ENCODE data around the gene OR7G3.

OR7G3 gene

GRCh38 chr19:9126900-9127405 is at the start of gene OR7G3:
Gene OR7G3 (minus strand): TSS chr19:9126950. CDS start chr19:9126950, 0 bp downstream.
- no peak for DNase-seq (ENCODE audit: low read depth in 2 of 2)

- DNase-seq (ENCODE audit: low read depth in 2 of 2): no peak
Measured at GRCh38 chr19:9175326-9175725, 48.6 kb upstream of the OR7G3 start.

- no peak for DNase-seq (ENCODE audit: low read depth in 2 of 2)
Measured at GRCh38 chr19:9171393-9171991, 44.7 kb upstream of the OR7G3 start.

- DNase-seq (ENCODE audit: low read depth in 2 of 2): no peak
Measured at GRCh38 chr19:9166846-9167245, 40.1 kb upstream of the OR7G3 start.

- DNase-seq (ENCODE audit: low read depth in 2 of 2): no peak
Measured at GRCh38 chr19:9165261-9165660, 38.5 kb upstream of the OR7G3 start.

- no peak for DNase-seq (ENCODE audit: low read depth in 2 of 2)
Measured at GRCh38 chr19:9161427-9161826, 34.7 kb upstream of the OR7G3 start.

- DNase-seq (ENCODE audit: low read depth in 2 of 2): no peak
Measured at GRCh38 chr19:9159891-9160290, 33.1 kb upstream of the OR7G3 start.

GRCh38 chr19:9156304-9156703 is 29.6 kb upstream of the OR7G3 start:
- no peak for DNase-seq (ENCODE audit: low read depth in 2 of 2)

GRCh38 chr19:9155591-9155990 is 28.8 kb upstream of the OR7G3 start:
- DNase-seq (ENCODE audit: low read depth in 2 of 2): no peak

GRCh38 chr19:9151367-9151766 is 24.6 kb upstream of the OR7G3 start:
- DNase-seq (ENCODE audit: low read depth in 2 of 2): no peak

GRCh38 chr19:9150650-9151049 is 23.9 kb upstream of the OR7G3 start:
- no peak for DNase-seq (ENCODE audit: low read depth in 2 of 2)

GRCh38 chr19:9149997-9150396 is 23.2 kb upstream of the OR7G3 start:
- DNase-seq (ENCODE audit: low read depth in 2 of 2): no peak

- DNase-seq (ENCODE audit: low read depth in 2 of 2): no peak
Measured at GRCh38 chr19:9148697-9149096, 21.9 kb upstream of the OR7G3 start.

GRCh38 chr19:9146882-9147281 is 20.1 kb upstream of the OR7G3 start:
- DNase-seq (ENCODE audit: low read depth in 2 of 2): no peak

GRCh38 chr19:9144920-9145319 is 18.2 kb upstream of the OR7G3 start:
- no peak for DNase-seq (ENCODE audit: low read depth in 2 of 2)

GRCh38 chr19:9140159-9140874 is 13.6 kb upstream of the OR7G3 start, which contains the start of gene ZNF317:
Gene ZNF317 (plus strand): TSS chr19:9140397. CDS start chr19:9156017, 15,620 bp downstream.
- DNase-seq (ENCODE audit: low read depth in 2 of 2): peak; percentile 67 to 73

GRCh38 chr19:9139609-9140158 is 12.9 kb upstream of the OR7G3 start:
- no peak for DNase-seq (ENCODE audit: low read depth in 2 of 2)

GRCh38 chr19:9132422-9132821 is 5.7 kb upstream of the OR7G3 start:
- no peak for DNase-seq (ENCODE audit: low read depth in 2 of 2)

- DNase-seq (ENCODE audit: low read depth in 2 of 2): no peak
Measured at GRCh38 chr19:9130965-9131364, 4.2 kb upstream of the OR7G3 start.

- DNase-seq (ENCODE audit: low read depth in 2 of 2): no peak
Measured at GRCh38 chr19:9128171-9128570, 1.4 kb upstream of the OR7G3 start.

- DNase-seq (ENCODE audit: low read depth in 2 of 2): no peak
Measured at GRCh38 chr19:9116547-9116946, 10.2 kb downstream of the OR7G3 start.

- no peak for DNase-seq (ENCODE audit: low read depth in 2 of 2)
Measured at GRCh38 chr19:9115307-9115813, 11.4 kb downstream of the OR7G3 start, which contains the start of gene OR7G1. Gene OR7G1 (minus strand): TSS chr19:9115763. CDS start chr19:9115763, 0 bp downstream.

GRCh38 chr19:9109959-9110358 is 16.8 kb downstream of the OR7G3 start:
- DNase-seq (ENCODE audit: low read depth in 2 of 2): no peak

All from stimulated activated CD4-positive, alpha-beta T cell treated with anti-CD3 and anti-CD28 coated beads, Interleukin-1b, Interleukin-23, amount 100 ng/mL, for 1 hour (primary cell).